GM12878 (cell line): ENCODE data around the gene HBB. TPM values are rescaled to one million over a fixed set of nuclear protein-coding genes. Genes with fewer than 3 reads are reported as not detected.

ENCODE experiments used
- ATAC-seq: fragments of 200-7000 bp; cut with Tn5 transposase; 3 replicates; pipeline ENCODE4 v1.9.1; 2020; ENCODE audit warnings: mild to moderate bottlenecking, moderate library complexity
- BruUV-seq: library from RNA; stranded (reverse); fragments of 400-500 nt; replicated peaks from 2 replicates; lab custom pipeline; 2021; lab: Mats Ljungman, UMichigan
- CTCF ChIA-PET: fragments of 300-600 bp; sonication (Branson Sonifier 250); formaldehyde crosslinking; extraction: SDS; loops from one replicate; lab custom pipeline; 2021; ENCODE audit warnings: inconsistent platforms; lab: Yijun Ruan, JAX
- POLR2A ChIA-PET: fragments of 350-600 bp; formaldehyde crosslinking; extraction: SDS; loops from one replicate; lab custom pipeline; 2021; ENCODE audit warnings: inconsistent platforms; lab: Charles Lee
- RAD21 ChIA-PET: fragments of 300-600 bp; sonication (Branson Sonifier 250); formaldehyde crosslinking; loops from one replicate; lab custom pipeline; 2023; ENCODE audit warnings: antibody characterized with exemption; ENCODE audit not compliant: unreplicated experiment; lab: Charles Lee
- SMC1A ChIA-PET: fragments of 300-600 bp; sonication (Branson Sonifier 250); formaldehyde crosslinking; loops from one replicate; lab custom pipeline; 2023; ENCODE audit not compliant: unreplicated experiment, uncharacterized antibody; lab: Charles Lee
- DNase-seq: peaks from one replicate; pipeline ENCODE4 v3.0.0-alpha.2; 2011; ENCODE audit warnings: low read depth, low spot score
- FAIRE-seq: peaks from 3 replicates; lab custom pipeline; 2011; peaks lifted over from hg19 to GRCh38; lab: Jason Lieb, UNC
- H2AFZ ChIP-seq: 2 replicates; pipeline ENCODE4 v1.6.0; 2011; ENCODE audit warnings: low read depth, low read length, control low read depth; ENCODE audit not compliant: control insufficient read depth
- H3K27ac ChIP-seq: 2 replicates; pipeline ENCODE4 v1.5.1; 2011; ENCODE audit warnings: control low read depth; ENCODE audit not compliant: control insufficient read depth, insufficient read depth
- H3K27me3 ChIP-seq, 2 experiments: replicated peaks in 1 of 2; 2 replicates each; pipeline versions ENCODE4 v1.6.0 to v1.6.1; 2011; ENCODE audit warnings: low read length in 1 of 2; ENCODE audit not compliant: control insufficient read depth in 2 of 2, insufficient read depth in 2 of 2
- H3K36me3 ChIP-seq, 2 experiments: 2 replicates each; pipeline ENCODE4 v1.5.1; 2011; ENCODE audit warnings: low read length in 1 of 2; ENCODE audit not compliant: control insufficient read depth in 2 of 2, insufficient read depth in 2 of 2
- H3K4me1 ChIP-seq: 2 replicates; pipeline ENCODE4 v1.6.1; 2011; ENCODE audit warnings: mild to moderate bottlenecking, low read length, moderate library complexity, mixed read lengths; ENCODE audit not compliant: control insufficient read depth, insufficient read depth
- H3K4me2 ChIP-seq: 2 replicates; pipeline ENCODE4 v1.6.0; 2011; ENCODE audit warnings: control low read depth; ENCODE audit not compliant: control insufficient read depth, insufficient read depth
- H3K4me3 ChIP-seq: fragments of 200-600 bp; sonication (generic); 2 replicates; pipeline ENCODE4 v1.5.1; 2016
- H3K79me2 ChIP-seq: 2 replicates; pipeline ENCODE4 v1.6.0; 2011; ENCODE audit warnings: low read length; ENCODE audit not compliant: control insufficient read depth, insufficient read depth
- H3K9ac ChIP-seq: 2 replicates; pipeline ENCODE4 v1.8.0; 2011; ENCODE audit warnings: low read length, control low read depth, mixed read lengths; ENCODE audit not compliant: control insufficient read depth, insufficient read depth
- H3K9me3 ChIP-seq: replicated peaks from 3 replicates; pipeline ENCODE4 v1.5.1; 2011; ENCODE audit warnings: mild to moderate bottlenecking, low read length; ENCODE audit not compliant: control insufficient read depth, insufficient read depth
- H4K20me1 ChIP-seq: 2 replicates; pipeline ENCODE4 v1.6.0; 2011; ENCODE audit not compliant: control insufficient read depth, insufficient read depth
- CBFB ChIP-seq: IDR thresholded peaks from 2 replicates; pipeline ENCODE4 v1.6.1; 2016; ENCODE audit warnings: antibody characterized with exemption, low read depth
- ESRRA ChIP-seq: IDR thresholded peaks from 2 replicates; pipeline ENCODE4 v1.6.1; 2012; ENCODE audit warnings: mild to moderate bottlenecking, low read length, improper control_type of control experiment
- FOS ChIP-seq: IDR thresholded peaks from 3 replicates; pipeline ENCODE4 v1.6.1; 2011; ENCODE audit warnings: borderline replicate concordance; ENCODE audit not compliant: insufficient read length; ENCODE audit errors: extremely low read depth
- IRF4 ChIP-seq: IDR thresholded peaks from 2 replicates; pipeline ENCODE4 v1.6.1; 2011; ENCODE audit warnings: low read depth, low read length
- LARP7 ChIP-seq: fragments of 450-650 bp; IDR thresholded peaks from 2 replicates; pipeline ENCODE4 v1.6.1; 2017; ENCODE audit warnings: mild to moderate bottlenecking
- MXI1 ChIP-seq: fragments of 150-350 bp; IDR thresholded peaks from 2 replicates; pipeline ENCODE4 v1.6.1; 2011; ENCODE audit warnings: low read depth, mild to moderate bottlenecking, inconsistent platforms, low read length, improper control_type of control experiment
- NFXL1 ChIP-seq: fragments of 450-650 bp; IDR thresholded peaks from 2 replicates; pipeline ENCODE4 v1.6.1; 2017; ENCODE audit warnings: antibody characterized with exemption, mild to moderate bottlenecking, borderline replicate concordance
- NFYA ChIP-seq: IDR thresholded peaks from 2 replicates; pipeline ENCODE4 v1.6.1; 2011; ENCODE audit warnings: low read depth, mild to moderate bottlenecking, low read length, improper control_type of control experiment, borderline replicate concordance
- POLR2A ChIP-seq: IDR thresholded peaks from 2 replicates; pipeline ENCODE4 v1.6.1; 2011; ENCODE audit warnings: low read depth, mild to moderate bottlenecking, low read length
- RCOR1 ChIP-seq: conservative IDR thresholded peaks from 2 replicates; pipeline ENCODE4 v1.6.1; 2012; ENCODE audit warnings: low read depth, low read length, improper control_type of control experiment
- SP1 ChIP-seq: IDR thresholded peaks from one replicate; pipeline ENCODE4 v1.6.1; 2011; ENCODE audit warnings: low read depth, low read length
- SRF ChIP-seq, 2 experiments: IDR thresholded peaks; 2 replicates each; pipeline ENCODE4 v1.6.1; 2011; ENCODE audit warnings: low read depth in 2 of 2, low read length in 2 of 2, mild to moderate bottlenecking in 1 of 2, moderate library complexity in 1 of 2
- ZNF274 ChIP-seq: IDR thresholded peaks from one replicate; pipeline ENCODE4 v1.8.0; 2011; ENCODE audit not compliant: insufficient read length, insufficient read depth
- ZZZ3 ChIP-seq: IDR thresholded peaks from 2 replicates; pipeline ENCODE4 v1.6.1; 2011; ENCODE audit warnings: low read depth; ENCODE audit not compliant: control insufficient read depth, insufficient read length
- WGBS: methylation state at CpG from one replicate; pipeline ENCODE4 v1.1.6; 2016; ENCODE audit warnings: low lambda C conversion rate; ENCODE audit not compliant: insufficient replicate concordance, insufficient coverage; ENCODE audit errors: missing lambda C conversion rate; 5-methylcytosine and 5-hydroxymethylcytosine counted together
- in situ Hi-C: fragments of 300-500 bp; cut with MboI; formaldehyde crosslinking; loops from 9 replicates; pipeline ENCODE4 v1.14.3; 2018; ENCODE audit warnings: mixed read lengths
- intact Hi-C: fragments of 100-400 bp; cut with micrococcal nuclease; formaldehyde crosslinking; loops from one replicate; pipeline ENCODE4 v1.14.2; 2022; ENCODE audit not compliant: unreplicated experiment
- polyA plus RNA-seq, 11 experiments: library from polyadenylated mRNA; depleted of rRNA in 4 of 11; unstranded in 6 of 11; stranded (reverse) in 5 of 11; fragments of >200 nt; fragmentation: Nextera tagmentation in 4 of 11; fragmentation: Illumina TruSeq in 1 of 11; extraction: Ambion mirVana in 4 of 11; extraction: Trizol in 1 of 11; gene quantifications; 1 replicate in 1 of 11; 2 replicates in 10 of 11; pipeline versions ENCODE4 v1.2.1 to v1.2.3, GENCODE V29; 2011 to 2016; ENCODE audit warnings: inconsistent platforms in 2 of 11, missing spikeins in 2 of 11, low read depth in 1 of 11
- total RNA-seq, 4 experiments: library from RNA; depleted of rRNA in 3 of 4; stranded (reverse); fragments of >200 nt in 3 of 4; fragmentation: Illumina TruSeq in 1 of 4; extraction: Trizol in 1 of 4; gene quantifications; 2 replicates each; pipeline versions ENCODE4 v1.2.1 to v1.2.3, GENCODE V29; 2013 to 2021
- TF ChIP-seq, protein P1 (sequence below): IDR thresholded peaks from 2 replicates; pipeline ENCODE4 v1.6.1; 2012; ENCODE audit warnings: improper control_type of control experiment, low read depth, low read length; ENCODE audit not compliant: insufficient replicate concordance
- TF ChIP-seq, protein P2 (sequence below): fragments of 450-650 bp; IDR thresholded peaks from 2 replicates; pipeline ENCODE4 v1.6.1; 2017; ENCODE audit warnings: mild to moderate bottlenecking, low read depth, inconsistent platforms; ENCODE audit not compliant: poor library complexity, severe bottlenecking

Gene HBB
- total and polyA plus RNA-seq, 10 of the 15 experiments (the other 5 are each of a cell fraction or from before 2014, with no cell fraction given), result 0.36 TPM; not detected in 9

DNA sequence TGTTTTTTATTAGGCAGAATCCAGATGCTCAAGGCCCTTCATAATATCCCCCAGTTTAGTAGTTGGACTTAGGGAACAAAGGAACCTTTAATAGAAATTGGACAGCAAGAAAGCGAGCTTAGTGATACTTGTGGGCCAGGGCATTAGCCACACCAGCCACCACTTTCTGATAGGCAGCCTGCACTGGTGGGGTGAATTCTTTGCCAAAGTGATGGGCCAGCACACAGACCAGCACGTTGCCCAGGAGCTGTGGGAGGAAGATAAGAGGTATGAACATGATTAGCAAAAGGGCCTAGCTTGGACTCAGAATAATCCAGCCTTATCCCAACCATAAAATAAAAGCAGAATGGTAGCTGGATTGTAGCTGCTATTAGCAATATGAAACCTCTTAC, 1.4 kb downstream of the HBB start:
- FAIRE-seq (no peak), ATAC-seq (no peak; the same call in 2 of the 3 replicates), DNase-seq (no peak)
- POLR2A ChIA-PET, result no interaction called here
- intact Hi-C loops (no loop called here), in situ Hi-C loops (no loop called here)
- no peak overlapping the region for H2AFZ ChIP-seq
- no peaks in the 10 kb centered on the region for H3K36me3 ChIP-seq
- no peaks in the 10 kb centered on the region for H3K4me1 ChIP-seq
- no peak overlapping the region for H3K4me2 ChIP-seq
- no peak overlapping the region for H3K4me3 ChIP-seq
- no peak overlapping the region for H3K9ac ChIP-seq
- no peak overlapping the region for H3K27ac ChIP-seq
- H3K27me3 ChIP-seq, result no peaks in the 10 kb centered on the region
- H3K79me2 ChIP-seq, result no peaks in the 10 kb centered on the region
- CTCF ChIA-PET, result no interaction called here
- WGBS, result 9% methylated on average over 2 of the region's 2 CpGs
- no peak for TF ChIP-seq IRF4
- TF ChIP-seq MXI1, result no peak
- TF ChIP-seq POLR2A, result no peak
- no peak for TF ChIP-seq SRF (IDR thresholded peaks at IDR 0.05; ENCODE audit: low read depth in 2 of 2, low read length in 2 of 2)
- TF ChIP-seq FOS, result no peak
- no peak for TF ChIP-seq NFYA
- no peak for TF ChIP-seq ESRRA
- no peak for TF ChIP-seq RCOR1
- TF ChIP-seq NFXL1, result no peak
- TF ChIP-seq, protein P1, sequence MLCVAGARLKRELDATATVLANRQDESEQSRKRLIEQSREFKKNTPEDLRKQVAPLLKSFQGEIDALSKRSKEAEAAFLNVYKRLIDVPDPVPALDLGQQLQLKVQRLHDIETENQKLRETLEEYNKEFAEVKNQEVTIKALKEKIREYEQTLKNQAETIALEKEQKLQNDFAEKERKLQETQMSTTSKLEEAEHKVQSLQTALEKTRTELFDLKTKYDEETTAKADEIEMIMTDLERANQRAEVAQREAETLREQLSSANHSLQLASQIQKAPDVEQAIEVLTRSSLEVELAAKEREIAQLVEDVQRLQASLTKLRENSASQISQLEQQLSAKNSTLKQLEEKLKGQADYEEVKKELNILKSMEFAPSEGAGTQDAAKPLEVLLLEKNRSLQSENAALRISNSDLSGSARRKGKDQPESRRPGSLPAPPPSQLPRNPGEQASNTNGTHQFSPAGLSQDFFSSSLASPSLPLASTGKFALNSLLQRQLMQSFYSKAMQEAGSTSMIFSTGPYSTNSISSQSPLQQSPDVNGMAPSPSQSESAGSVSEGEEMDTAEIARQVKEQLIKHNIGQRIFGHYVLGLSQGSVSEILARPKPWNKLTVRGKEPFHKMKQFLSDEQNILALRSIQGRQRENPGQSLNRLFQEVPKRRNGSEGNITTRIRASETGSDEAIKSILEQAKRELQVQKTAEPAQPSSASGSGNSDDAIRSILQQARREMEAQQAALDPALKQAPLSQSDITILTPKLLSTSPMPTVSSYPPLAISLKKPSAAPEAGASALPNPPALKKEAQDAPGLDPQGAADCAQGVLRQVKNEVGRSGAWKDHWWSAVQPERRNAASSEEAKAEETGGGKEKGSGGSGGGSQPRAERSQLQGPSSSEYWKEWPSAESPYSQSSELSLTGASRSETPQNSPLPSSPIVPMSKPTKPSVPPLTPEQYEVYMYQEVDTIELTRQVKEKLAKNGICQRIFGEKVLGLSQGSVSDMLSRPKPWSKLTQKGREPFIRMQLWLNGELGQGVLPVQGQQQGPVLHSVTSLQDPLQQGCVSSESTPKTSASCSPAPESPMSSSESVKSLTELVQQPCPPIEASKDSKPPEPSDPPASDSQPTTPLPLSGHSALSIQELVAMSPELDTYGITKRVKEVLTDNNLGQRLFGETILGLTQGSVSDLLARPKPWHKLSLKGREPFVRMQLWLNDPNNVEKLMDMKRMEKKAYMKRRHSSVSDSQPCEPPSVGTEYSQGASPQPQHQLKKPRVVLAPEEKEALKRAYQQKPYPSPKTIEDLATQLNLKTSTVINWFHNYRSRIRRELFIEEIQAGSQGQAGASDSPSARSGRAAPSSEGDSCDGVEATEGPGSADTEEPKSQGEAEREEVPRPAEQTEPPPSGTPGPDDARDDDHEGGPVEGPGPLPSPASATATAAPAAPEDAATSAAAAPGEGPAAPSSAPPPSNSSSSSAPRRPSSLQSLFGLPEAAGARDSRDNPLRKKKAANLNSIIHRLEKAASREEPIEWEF, result no peak
- no peak for TF ChIP-seq LARP7
- no peak for TF ChIP-seq ZNF274
- TF ChIP-seq, protein P2, sequence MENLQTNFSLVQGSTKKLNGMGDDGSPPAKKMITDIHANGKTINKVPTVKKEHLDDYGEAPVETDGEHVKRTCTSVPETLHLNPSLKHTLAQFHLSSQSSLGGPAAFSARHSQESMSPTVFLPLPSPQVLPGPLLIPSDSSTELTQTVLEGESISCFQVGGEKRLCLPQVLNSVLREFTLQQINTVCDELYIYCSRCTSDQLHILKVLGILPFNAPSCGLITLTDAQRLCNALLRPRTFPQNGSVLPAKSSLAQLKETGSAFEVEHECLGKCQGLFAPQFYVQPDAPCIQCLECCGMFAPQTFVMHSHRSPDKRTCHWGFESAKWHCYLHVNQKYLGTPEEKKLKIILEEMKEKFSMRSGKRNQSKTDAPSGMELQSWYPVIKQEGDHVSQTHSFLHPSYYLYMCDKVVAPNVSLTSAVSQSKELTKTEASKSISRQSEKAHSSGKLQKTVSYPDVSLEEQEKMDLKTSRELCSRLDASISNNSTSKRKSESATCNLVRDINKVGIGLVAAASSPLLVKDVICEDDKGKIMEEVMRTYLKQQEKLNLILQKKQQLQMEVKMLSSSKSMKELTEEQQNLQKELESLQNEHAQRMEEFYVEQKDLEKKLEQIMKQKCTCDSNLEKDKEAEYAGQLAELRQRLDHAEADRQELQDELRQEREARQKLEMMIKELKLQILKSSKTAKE, result no peak
- no peak for TF ChIP-seq SP1
- no peak for TF ChIP-seq CBFB
- no peak for TF ChIP-seq ZZZ3
- H4K20me1 ChIP-seq, result no peaks in the 10 kb centered on the region
- H3K9me3 ChIP-seq, result no peaks in the 10 kb centered on the region
- SMC1A ChIA-PET, result no interaction called here
- RAD21 ChIA-PET, result no interaction called here
- BruUV-seq, result no TSS peak
